NCI-H82 treated with DMSO at 0.1 percent for 48 hours (cell line): ENCODE data around the gene MASP1.
"Not testable (repeated sequence)": the region's sequence is repeated elsewhere in the genome, so short reads cannot be mapped to it uniquely, and the experiment has no call there.

Experiments
- DNase-seq: peaks from one replicate; lab custom pipeline; 2025; ENCODE audit not compliant: unreplicated experiment; lab: John Stamatoyannopoulos, UW

Gene MASP1

DNA sequence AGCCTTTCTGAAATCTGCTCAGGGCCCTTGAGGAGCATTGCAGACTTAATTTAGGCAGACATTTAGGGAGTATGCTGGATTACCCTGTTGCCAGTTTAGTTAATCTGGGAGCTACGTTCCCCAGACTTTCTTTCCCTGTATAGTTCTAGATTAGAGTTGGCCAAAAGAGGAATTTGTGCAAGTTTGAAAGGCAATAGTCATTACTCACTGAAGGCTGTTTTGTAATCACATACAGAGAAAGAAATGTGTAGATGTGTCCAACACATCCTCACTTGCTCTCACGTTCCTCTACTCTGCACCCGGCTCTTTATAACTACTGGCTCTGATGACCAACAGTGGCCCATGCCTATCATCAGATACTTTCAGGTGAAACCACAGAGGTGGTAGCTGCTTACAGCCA is 24.2 kb downstream of the MASP1 start:
- DNase-seq = no peak

DNA sequence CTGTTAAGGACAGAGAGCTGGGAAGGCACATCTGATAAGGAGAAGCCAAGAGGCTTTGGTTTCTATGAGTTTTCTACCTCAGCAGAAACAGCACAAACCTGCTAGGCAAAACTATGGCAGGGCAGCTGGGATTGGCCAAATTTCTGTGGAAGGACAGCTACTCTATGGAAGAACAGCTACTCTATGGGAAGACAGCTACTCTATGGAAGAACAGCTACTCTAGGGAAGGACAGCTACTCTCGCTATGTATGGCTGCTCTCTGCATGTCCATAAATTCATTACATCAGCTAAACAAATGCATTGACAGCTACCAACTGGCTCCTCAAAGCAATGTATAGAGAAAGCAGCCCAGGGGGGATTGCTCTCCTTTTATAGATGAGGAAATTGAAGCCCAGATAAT is 24.8 kb downstream of the MASP1 start:
- DNase-seq = no peak

GRCh38 chr3:187265461-187265955 is 26.0 kb downstream of the MASP1 start:
- DNase-seq = no peak

GRCh38 chr3:187264911-187265310 is 26.6 kb downstream of the MASP1 start:
- no peak for DNase-seq

GRCh38 chr3:187264021-187264420 is 27.5 kb downstream of the MASP1 start:
- DNase-seq = no peak

DNA sequence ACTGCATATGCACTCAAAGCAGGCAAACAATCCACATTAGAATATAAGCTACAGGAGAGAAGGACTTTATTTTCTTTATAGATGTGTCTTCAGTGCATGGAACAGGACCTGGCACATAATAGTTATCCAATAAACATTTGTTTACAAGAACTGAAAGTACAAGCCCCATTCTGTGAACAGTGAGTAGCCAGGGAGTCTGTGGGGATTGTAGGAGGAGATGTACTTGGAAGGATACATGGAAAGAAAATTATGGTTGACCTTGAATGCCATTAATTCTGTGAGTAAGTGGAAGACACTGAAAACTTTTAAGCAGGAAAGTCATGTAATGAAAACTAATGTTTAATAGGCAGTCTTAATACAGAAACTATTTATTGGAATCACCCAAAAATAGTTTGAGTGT is 28.3 kb downstream of the MASP1 start:
- DNase-seq = no peak

DNA sequence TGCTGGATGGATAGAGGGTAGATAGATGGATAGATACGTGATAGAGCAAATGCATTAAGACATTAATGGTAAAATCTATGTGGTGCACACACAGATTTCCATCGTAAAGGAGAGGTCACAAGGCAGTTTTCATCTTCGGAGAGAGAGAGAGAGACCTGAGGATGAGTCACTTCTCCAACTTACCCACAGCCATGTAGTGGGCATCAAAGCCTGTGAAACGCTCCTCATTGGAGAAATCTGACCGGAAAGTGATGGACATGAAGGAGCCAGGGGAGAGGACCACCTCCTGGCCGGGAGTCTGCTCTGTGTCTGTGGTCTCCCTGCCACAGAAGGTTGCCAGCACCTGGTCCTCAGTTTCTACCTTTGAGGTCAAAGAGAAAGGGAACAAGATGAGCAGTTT is 29.2 kb downstream of the MASP1 start:
- DNase-seq = no peak

DNA sequence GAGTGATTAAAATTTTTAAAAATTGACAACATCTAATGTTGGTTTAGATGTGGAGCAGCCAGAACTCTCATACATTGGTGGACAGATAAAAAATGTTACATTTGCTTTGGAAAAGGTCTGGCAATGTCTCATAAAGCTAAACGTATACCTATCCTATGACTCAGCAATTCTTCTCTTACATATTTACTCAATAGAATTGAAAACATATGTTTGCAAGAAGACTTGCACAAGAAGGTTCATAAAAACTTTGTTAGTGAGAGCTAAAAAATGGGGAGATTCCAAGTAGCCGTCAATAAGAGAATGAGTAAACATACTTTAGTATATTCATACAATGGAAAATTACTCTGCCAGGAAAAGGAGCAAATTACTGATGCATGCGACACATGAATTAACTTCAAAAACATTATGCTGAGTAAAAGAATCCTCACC is 30.0 kb downstream of the MASP1 start:
- no peak for DNase-seq

DNA sequence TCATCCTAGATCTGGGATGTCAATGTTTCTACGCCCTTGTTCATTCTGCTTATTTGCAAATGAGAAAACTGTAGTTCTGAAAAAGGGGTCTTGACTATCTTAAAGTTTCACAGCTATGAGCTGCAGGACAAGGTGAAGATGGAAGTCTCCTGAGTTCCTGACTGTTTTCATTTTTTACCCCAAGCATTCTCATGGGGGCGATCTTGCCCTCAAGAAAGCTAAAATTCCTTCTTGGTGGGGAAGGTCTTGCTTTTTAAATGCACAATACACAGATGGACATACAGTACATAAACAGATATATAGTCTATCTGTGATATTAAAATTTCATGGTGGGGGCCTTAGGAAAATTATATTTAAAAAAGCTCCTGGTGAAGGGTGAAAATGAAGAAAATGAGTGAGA is 32.4 kb downstream of the MASP1 start:
- no peak for DNase-seq

- DNase-seq = no peak
Measured at GRCh38 chr3:187257992-187258692, 33.4 kb downstream of the MASP1 start.

GRCh38 chr3:187257471-187257870 is 34.1 kb downstream of the MASP1 start:
- no peak for DNase-seq

- no peak for DNase-seq
Measured at GRCh38 chr3:187256051-187256616, 35.4 kb downstream of the MASP1 start.

- DNase-seq = no peak
Measured at GRCh38 chr3:187255314-187255713, 36.2 kb downstream of the MASP1 start.

DNA sequence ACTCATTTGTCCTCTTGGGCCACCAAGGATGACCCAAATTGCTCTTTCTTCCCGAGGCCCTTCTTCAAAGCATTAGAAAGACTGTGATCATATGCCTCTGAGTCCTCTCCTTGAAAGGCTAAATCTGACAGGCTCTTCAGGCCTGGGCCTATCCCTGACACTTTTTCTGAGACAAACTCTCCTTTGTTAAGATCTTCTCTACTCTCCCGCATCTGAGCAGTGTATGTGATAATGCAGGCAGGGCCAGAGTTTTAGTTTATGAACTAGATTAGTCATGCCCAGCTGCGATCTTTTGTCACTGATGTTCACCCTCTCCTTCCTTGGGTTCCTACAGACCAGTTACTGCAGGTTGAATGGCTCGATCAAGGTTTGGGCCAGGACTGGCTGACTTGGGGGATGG is 39.2 kb downstream of the MASP1 start:
- no peak for DNase-seq

- DNase-seq = no peak
Measured at GRCh38 chr3:187251599-187251998, 39.9 kb downstream of the MASP1 start.

DNA sequence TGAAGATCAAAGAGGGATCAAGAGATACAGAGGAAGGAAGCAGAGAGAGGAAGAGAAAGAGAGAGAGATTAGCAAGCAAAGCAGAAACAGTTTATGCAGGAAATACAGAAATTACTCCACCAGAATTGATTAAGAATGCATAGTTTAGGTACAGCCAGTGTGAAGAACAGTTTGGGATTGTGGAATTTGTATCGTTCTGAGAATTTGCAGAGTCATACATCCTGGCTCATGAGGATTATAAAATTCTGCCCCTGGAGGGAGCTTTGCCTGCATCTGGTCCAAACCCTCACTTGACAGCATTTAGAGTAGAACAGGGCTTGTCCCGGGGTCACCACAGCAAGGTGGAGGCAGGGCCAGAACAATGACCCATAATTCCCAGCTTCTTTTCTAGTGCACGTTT is 44.1 kb downstream of the MASP1 start:
- DNase-seq = no peak

GRCh38 chr3:187243933-187244524 is 47.5 kb downstream of the MASP1 start:
- DNase-seq = no peak

DNA sequence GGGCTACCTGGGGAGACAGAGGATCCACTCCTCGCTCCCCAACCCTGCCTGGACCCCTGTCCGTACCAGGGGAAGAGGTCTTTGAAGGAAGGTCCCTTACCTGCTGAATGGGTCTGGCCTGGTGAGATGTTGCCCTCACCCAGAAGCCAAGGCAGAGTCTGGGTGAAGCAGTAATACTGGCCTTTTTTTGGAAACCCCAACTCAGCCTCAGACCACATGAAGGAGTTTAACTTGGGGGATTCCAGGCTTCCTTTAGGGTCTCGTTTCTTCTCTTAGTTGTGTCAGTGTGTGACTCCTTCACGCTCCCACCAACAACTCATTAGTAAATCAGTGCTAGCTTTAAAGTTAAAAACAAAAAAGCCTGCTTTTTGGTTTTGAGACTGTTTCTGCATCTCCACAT is 48.6 kb downstream of the MASP1 start:
- no peak for DNase-seq

GRCh38 chr3:187242435-187242834 is 49.1 kb downstream of the MASP1 start:
- no peak for DNase-seq

DNA sequence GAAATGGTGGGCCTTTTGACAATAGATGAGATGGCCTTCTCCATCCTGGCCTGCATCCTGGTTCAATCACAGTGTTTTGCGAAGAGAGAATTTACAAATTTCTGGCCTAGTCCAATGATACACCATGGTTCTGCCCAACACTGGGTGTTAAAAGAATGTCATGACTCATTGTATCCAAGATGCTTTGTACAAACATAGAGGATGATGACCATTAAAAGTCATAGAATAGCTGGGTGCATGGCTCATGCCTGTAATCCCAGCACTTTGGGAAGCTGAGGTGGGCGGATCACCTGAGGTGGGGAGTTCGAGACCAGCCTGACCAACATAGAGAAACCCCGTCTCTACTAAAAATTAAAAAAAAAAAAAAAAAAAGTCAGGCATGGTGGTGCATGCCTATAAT is 52.7 kb downstream of the MASP1 start:
- not testable (repeated sequence) for DNase-seq

- no peak for DNase-seq
Measured at GRCh38 chr3:187238239-187238638, 53.3 kb downstream of the MASP1 start.

DNA sequence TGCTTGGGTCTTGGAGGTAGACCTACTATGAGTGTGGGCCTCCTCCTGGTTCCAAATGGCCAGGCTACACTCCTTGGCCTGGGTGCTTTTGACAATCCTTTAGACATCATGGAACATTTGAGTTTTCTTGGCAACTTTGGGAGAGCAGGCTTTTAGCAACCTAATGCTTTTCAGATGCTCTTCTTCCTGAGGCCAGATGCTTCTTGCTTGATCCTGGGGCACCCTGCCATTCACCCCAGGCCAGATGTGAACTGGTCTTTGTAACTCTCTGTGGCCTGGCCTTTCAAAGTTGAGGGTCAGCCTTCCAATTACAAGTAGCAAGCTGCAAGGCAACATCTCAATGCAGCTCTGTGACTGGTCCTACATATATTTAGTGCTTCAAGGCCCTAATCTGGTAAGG is 53.8 kb downstream of the MASP1 start:
- no peak for DNase-seq

- no peak for DNase-seq
Measured at GRCh38 chr3:187236962-187237361, 54.6 kb downstream of the MASP1 start.
